SK-N-SH (cell line): Measurements from ENCODE around the gene UBE2E3. TPM values are rescaled to one million over a fixed set of nuclear protein-coding genes. Genes with fewer than 3 reads are reported as not detected.

ENCODE experiments used
- CTCF ChIA-PET: fragments of 300-600, 350-600 bp; formaldehyde crosslinking; extraction: SDS; loops from one replicate; lab custom pipeline; 2021; lab: Yijun Ruan, JAX
- POLR2A ChIA-PET: fragments of 350-600 bp; sonication (Branson Sonifier 250); formaldehyde crosslinking; extraction: SDS; loops from one replicate; lab custom pipeline; 2020; ENCODE audit warnings: antibody characterized with exemption, inconsistent platforms; lab: Yijun Ruan, JAX
- DNase-seq: peaks from one replicate; pipeline ENCODE4 v3.0.0; 2012
- H2AFZ ChIP-seq: fragments of 200-600 bp; sonication (generic); 2 replicates; pipeline ENCODE4 v1.8.1; 2016; ENCODE audit warnings: antibody characterized with exemption, mild to moderate bottlenecking, low read depth
- H3F3A ChIP-seq: fragments of 200-600 bp; sonication (generic); replicated peaks from 2 replicates; pipeline ENCODE3; 2016; ENCODE audit warnings: antibody characterized with exemption, mild to moderate bottlenecking; ENCODE audit not compliant: insufficient read depth
- H3K27ac ChIP-seq, 2 experiments: fragments of 200-500 bp in 1 of 2; fragments of 200-600 bp in 1 of 2; sonication (Bioruptor generic) in 1 of 2; sonication (generic), shearing (Covaris generic) in 1 of 2; 2 replicates each; pipeline versions ENCODE4 v1.5.1 to v1.6.1; 2014 to 2016; ENCODE audit warnings: low read depth in 2 of 2, inconsistent platforms in 1 of 2, low read length in 1 of 2, mild to moderate bottlenecking in 1 of 2, mixed read lengths in 1 of 2
- H3K27me3 ChIP-seq: fragments of 200-600 bp; sonication (generic), shearing (Covaris generic); 2 replicates; pipeline ENCODE4 v1.6.1; 2016; ENCODE audit warnings: mixed run types; ENCODE audit not compliant: insufficient read depth
- H3K36me3 ChIP-seq, 2 experiments: fragments of 200-500 bp in 1 of 2; fragments of 200-600 bp in 1 of 2; sonication (Bioruptor generic) in 1 of 2; sonication (generic) in 1 of 2; replicated peaks in 1 of 2; 2 replicates each; pipeline versions ENCODE3 to v1.5.1; 2014 to 2016; ENCODE audit warnings: low read length in 1 of 2, mild to moderate bottlenecking in 1 of 2; ENCODE audit not compliant: insufficient read depth in 2 of 2, control insufficient read depth in 1 of 2
- H3K4me1 ChIP-seq, 2 experiments: fragments of 200-500 bp in 1 of 2; fragments of 200-600 bp in 1 of 2; sonication (Bioruptor generic) in 1 of 2; sonication (generic), shearing (Covaris generic) in 1 of 2; 2 replicates each; pipeline versions ENCODE4 v1.5.1 to v1.6.1; 2014 to 2016; ENCODE audit warnings: low read depth in 1 of 2, low read length in 1 of 2, mixed run types in 1 of 2; ENCODE audit not compliant: insufficient read depth in 2 of 2, control insufficient read depth in 1 of 2
- H3K4me2 ChIP-seq: fragments of 200-600 bp; sonication (generic), shearing (Covaris generic); 2 replicates; pipeline ENCODE4 v1.6.1; 2017; ENCODE audit warnings: mixed run types
- H3K4me3 ChIP-seq, 2 experiments: fragments of 200-500 bp in 1 of 2; fragments of 200-600 bp in 1 of 2; sonication (Bioruptor generic) in 1 of 2; sonication (generic), shearing (Covaris generic) in 1 of 2; 2 replicates each; pipeline versions ENCODE4 v1.5.1 to v1.8.1; 2014 to 2016; ENCODE audit warnings: low read depth in 2 of 2, inconsistent platforms in 1 of 2, low read length in 1 of 2, mild to moderate bottlenecking in 1 of 2, mixed read lengths in 1 of 2, moderate library complexity in 1 of 2
- H3K79me2 ChIP-seq: fragments of 200-600 bp; sonication (generic); 2 replicates; pipeline ENCODE4 v1.8.1; 2017; ENCODE audit warnings: mild to moderate bottlenecking; ENCODE audit not compliant: insufficient read depth
- H3K9ac ChIP-seq: fragments of 200-600 bp; sonication (generic); 2 replicates; pipeline ENCODE4 v1.6.1; 2017; ENCODE audit warnings: mixed run types
- H3K9me2 ChIP-seq: fragments of 200-600 bp; sonication (generic); 2 replicates; pipeline ENCODE4 v1.6.1; 2017; ENCODE audit warnings: mixed run types
- H3K9me3 ChIP-seq: fragments of 200-600 bp; sonication (generic); 2 replicates; pipeline ENCODE4 v1.6.1; 2017; ENCODE audit warnings: mixed run types, mild to moderate bottlenecking, moderate library complexity
- H4K20me1 ChIP-seq: fragments of 200-600 bp; sonication (generic); 2 replicates; pipeline ENCODE4 v1.6.1; 2017; ENCODE audit warnings: mild to moderate bottlenecking, mixed run types; ENCODE audit not compliant: insufficient read depth
- CHD2 ChIP-seq: fragments of 150-350 bp; IDR thresholded peaks from 2 replicates; pipeline ENCODE4 v1.6.1; 2018; ENCODE audit warnings: low read length; ENCODE audit not compliant: partially characterized antibody
- ELF1 ChIP-seq: IDR thresholded peaks from 2 replicates; pipeline ENCODE4 v1.4.0; 2012
- EP300 ChIP-seq, 2 experiments: IDR thresholded peaks; 2 replicates each; pipeline versions ENCODE4 v1.4.0 to v1.6.1; 2012; ENCODE audit warnings: borderline replicate concordance in 1 of 2, low read depth in 1 of 2, low read length in 1 of 2
- EZH2phosphoT487 ChIP-seq: fragments of 200-600 bp; sonication (generic); IDR thresholded peaks from 2 replicates; pipeline ENCODE4 v1.6.1; 2017; ENCODE audit warnings: low read depth, mixed run types, mild to moderate bottlenecking, antibody characterized with exemption, moderate library complexity, borderline replicate concordance
- FOSL2 ChIP-seq: IDR thresholded peaks from 2 replicates; pipeline ENCODE4 v1.4.0; 2012; ENCODE audit warnings: low read depth, mild to moderate bottlenecking, moderate library complexity, borderline replicate concordance
- FOXJ3 ChIP-seq: sonication (generic); formaldehyde crosslinking; IDR thresholded peaks from 2 replicates; pipeline ENCODE4 v1.5.1; 2020; ENCODE audit warnings: mild to moderate bottlenecking, missing genetic modification reagents
- GABPA ChIP-seq: IDR thresholded peaks from 2 replicates; pipeline ENCODE4 v1.4.0; 2012; ENCODE audit warnings: low read depth, mild to moderate bottlenecking
- JUND ChIP-seq: IDR thresholded peaks from 2 replicates; pipeline ENCODE4 v1.4.0; 2012
- MAX ChIP-seq: IDR thresholded peaks from 2 replicates; pipeline ENCODE4 v1.4.0; 2012; ENCODE audit warnings: low read depth
- NFIC ChIP-seq: IDR thresholded peaks from 2 replicates; pipeline ENCODE4 v1.4.0; 2012; ENCODE audit warnings: borderline replicate concordance
- POLR2AphosphoS5 ChIP-seq: IDR thresholded peaks from 2 replicates; pipeline ENCODE4 v1.6.1; 2012; ENCODE audit warnings: low read depth, low read length
- RCOR1 ChIP-seq: fragments of 150-350 bp; IDR thresholded peaks from 2 replicates; pipeline ENCODE4 v1.6.1; 2017; ENCODE audit warnings: antibody characterized with exemption, low read length
- REST ChIP-seq: IDR thresholded peaks from 2 replicates; pipeline ENCODE4 v1.6.1; 2012; ENCODE audit warnings: mild to moderate bottlenecking, low read depth, low read length, moderate library complexity
- RXRA ChIP-seq: IDR thresholded peaks from 2 replicates; pipeline ENCODE4 v1.4.0; 2012; ENCODE audit warnings: low read depth, mild to moderate bottlenecking, borderline replicate concordance
- TAF1 ChIP-seq: IDR thresholded peaks from 2 replicates; pipeline ENCODE4 v1.6.1; 2012; ENCODE audit warnings: low read depth, mild to moderate bottlenecking, low read length, moderate library complexity, borderline replicate concordance
- TCF12 ChIP-seq: IDR thresholded peaks from 2 replicates; pipeline ENCODE4 v1.4.0; 2012
- USF2 ChIP-seq: fragments of 150-350 bp; IDR thresholded peaks from 2 replicates; pipeline ENCODE4 v1.6.1; 2017; ENCODE audit warnings: antibody characterized with exemption, low read length, low read depth, borderline replicate concordance
- WGBS: methylation state at CpG from one replicate; pipeline ENCODE4 v1.1.6; 2017; ENCODE audit warnings: low lambda C conversion rate; 5-methylcytosine and 5-hydroxymethylcytosine counted together
- polyA plus RNA-seq, 3 experiments: library from polyadenylated mRNA; depleted of rRNA; stranded (reverse); fragments of >200 nt; gene quantifications; 2 replicates each; pipeline ENCODE4 v1.2.3, GENCODE V29; 2012
- TF ChIP-seq, protein P1 (sequence below): IDR thresholded peaks from 2 replicates; pipeline ENCODE4; 2012

The UBE2E3 gene
- polyA plus RNA-seq, 1 of the 3 experiments (the other 2 are of a cell fraction): 62.9 TPM

DNA sequence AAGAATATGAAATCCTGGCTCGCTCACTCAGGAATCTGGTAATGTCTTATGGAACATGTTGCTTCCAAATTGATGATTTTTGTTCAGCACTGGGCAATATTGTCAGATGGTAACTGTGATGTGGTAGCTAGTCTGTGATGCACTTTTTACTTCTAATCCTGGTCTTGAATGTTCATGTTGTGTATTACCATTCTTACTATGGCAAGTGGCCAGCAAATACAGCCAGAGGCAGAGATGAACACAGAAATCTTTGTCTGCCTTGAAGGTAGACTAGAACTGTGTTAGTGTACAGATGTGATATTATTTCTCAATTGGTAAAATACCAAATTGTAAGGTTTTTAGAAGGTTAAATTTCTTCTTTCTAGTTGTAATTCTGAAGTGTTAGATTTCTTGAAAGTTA, 83.3 kb downstream of the UBE2E3 start (continued):
- TF ChIP-seq REST: no peak
- no peak for TF ChIP-seq CHD2
- no peak for TF ChIP-seq USF2

GRCh38 chr2:181065458-181065857, 85.1 kb downstream of the UBE2E3 start:
- H3K27ac ChIP-seq: no peak overlapping the region
- no peak for TF ChIP-seq POLR2AphosphoS5
- TF ChIP-seq FOSL2: no peak
- no peak for TF ChIP-seq ELF1
- TF ChIP-seq NFIC: no peak
- TF ChIP-seq TAF1: no peak
- H2AFZ ChIP-seq: no peak overlapping the region
- peaks cover 6% of the 10 kb centered on the region for H3F3A ChIP-seq
- ChIA-PET POLR2A (no interaction called here), CTCF (no interaction called here)
- H3K79me2 ChIP-seq: peaks cover 5% of the 10 kb centered on the region
- H3K27me3 ChIP-seq: no peaks in the 10 kb centered on the region
- H3K4me2 ChIP-seq: no peak overlapping the region
- DNase-seq: no peak
- no peak overlapping the region for H3K4me3 ChIP-seq
- H4K20me1 ChIP-seq: no peaks in the 10 kb centered on the region
- H3K9me3 ChIP-seq: no peaks in the 10 kb centered on the region
- H3K9me2 ChIP-seq: no peaks in the 10 kb centered on the region
- H3K9ac ChIP-seq: no peak overlapping the region
- H3K4me1 ChIP-seq: no peaks in the 10 kb centered on the region
- peaks cover 12 to 31% of the 10 kb centered on the region in 2 experiments for H3K36me3 ChIP-seq

DNA sequence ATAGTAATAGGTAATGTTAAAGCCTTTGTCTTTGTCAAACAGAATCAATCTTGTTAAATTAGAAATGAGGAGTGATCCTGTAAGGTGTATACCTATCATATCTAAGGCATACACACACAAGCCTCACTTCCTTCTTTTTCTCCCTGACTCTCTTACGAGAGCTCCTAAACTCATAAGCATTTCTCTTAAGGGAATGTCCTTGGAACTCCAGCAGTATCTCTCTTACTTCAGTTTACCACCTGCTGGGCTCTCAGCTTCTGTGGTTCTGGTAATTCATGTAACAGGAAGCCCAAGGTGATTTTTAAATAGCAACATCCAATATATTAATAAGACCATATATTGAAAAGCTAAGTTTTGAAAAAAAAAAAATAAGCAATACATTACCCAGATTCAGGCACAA, 85.9 kb downstream of the UBE2E3 start:
- Histone ChIP-seq H3K9me2 (no peaks in the 10 kb centered on the region), H3K4me2 (no peak overlapping the region), H4K20me1 (no peaks in the 10 kb centered on the region), H3F3A (peaks cover 6% of the 10 kb centered on the region), H3K79me2 (peaks cover 5% of the 10 kb centered on the region), H3K9ac (no peak overlapping the region), H3K27ac (no peak overlapping the region), H3K36me3 (peaks cover 12 to 31% of the 10 kb centered on the region in 2 experiments), H2AFZ (no peak overlapping the region), H3K27me3 (no peaks in the 10 kb centered on the region), H3K9me3 (no peaks in the 10 kb centered on the region), H3K4me3 (no peak overlapping the region), H3K4me1 (no peaks in the 10 kb centered on the region)
- POLR2A ChIA-PET: no interaction called here
- CTCF ChIA-PET: interaction anchor here (0.9 to 1.1 kb wide), 2 partner anchors 11 to 457 kb away, joined by 3 to 5 read pairs; no protein-coding TSS in a partner anchor
- 100% methylated on average over 1 of the region's 1 CpG for WGBS
- DNase-seq: no peak
- no peak for TF ChIP-seq CHD2
- TF ChIP-seq GABPA: no peak
- TF ChIP-seq FOXJ3 (CRISPR knock-in tag): no peak
- TF ChIP-seq EZH2phosphoT487: no peak
- no peak for TF ChIP-seq RXRA
- no peak for TF ChIP-seq RCOR1
- TF ChIP-seq, protein P1, sequence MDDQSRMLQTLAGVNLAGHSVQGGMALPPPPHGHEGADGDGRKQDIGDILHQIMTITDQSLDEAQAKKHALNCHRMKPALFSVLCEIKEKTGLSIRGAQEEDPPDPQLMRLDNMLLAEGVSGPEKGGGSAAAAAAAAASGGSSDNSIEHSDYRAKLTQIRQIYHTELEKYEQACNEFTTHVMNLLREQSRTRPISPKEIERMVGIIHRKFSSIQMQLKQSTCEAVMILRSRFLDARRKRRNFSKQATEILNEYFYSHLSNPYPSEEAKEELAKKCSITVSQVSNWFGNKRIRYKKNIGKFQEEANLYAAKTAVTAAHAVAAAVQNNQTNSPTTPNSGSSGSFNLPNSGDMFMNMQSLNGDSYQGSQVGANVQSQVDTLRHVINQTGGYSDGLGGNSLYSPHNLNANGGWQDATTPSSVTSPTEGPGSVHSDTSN: no peak
- TF ChIP-seq JUND: no peak
- TF ChIP-seq TCF12: no peak
- TF ChIP-seq EP300 (IDR thresholded peaks at IDR 0.05; ENCODE audit: borderline replicate concordance in 1 of 2, low read depth in 1 of 2, low read length in 1 of 2): no peak
- TF ChIP-seq MAX: no peak
- TF ChIP-seq REST: no peak
